Measurements from ENCODE around the gene MR1. TPM values are rescaled to one million over a fixed set of nuclear protein-coding genes. Genes with fewer than 3 reads are reported as not detected.

Gene MR1
- total RNA-seq, 6 experiments from 2014 or later, result 5.6 to 11.6 (median 6.6) TPM

DNA sequence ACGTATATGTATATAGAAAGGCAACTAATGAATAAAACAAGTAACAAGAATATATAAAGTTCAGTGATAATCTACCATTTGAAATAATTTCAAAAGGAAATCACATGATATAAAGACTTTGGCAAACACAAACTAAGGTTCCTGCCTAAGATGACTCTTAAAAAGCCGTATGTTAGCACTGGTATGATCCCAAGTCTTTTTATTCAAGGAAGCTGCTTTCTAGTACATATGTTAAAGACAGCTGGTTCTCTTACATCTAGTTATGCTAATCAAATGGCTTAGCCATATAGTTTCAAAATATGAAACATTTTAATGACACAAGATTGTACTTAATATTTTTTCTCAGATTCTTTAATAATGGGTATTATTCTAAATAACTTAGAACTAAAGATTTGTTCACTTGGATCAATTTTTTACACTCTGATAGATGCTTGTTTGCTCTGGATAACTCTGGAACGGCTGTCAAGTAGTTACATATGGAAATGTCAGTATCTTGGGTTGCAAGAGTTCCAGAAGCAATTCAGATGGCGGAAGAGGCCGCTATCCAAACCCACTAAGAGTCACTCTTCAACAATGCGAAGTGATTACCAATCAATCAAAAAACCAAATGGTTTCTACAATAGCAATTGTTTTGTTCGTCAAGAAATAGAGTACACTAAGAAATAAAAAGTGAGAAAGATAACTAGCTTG is 32.5 kb upstream of the MR1 start:
- TF ChIP-seq POLR2A (IDR thresholded peaks at IDR 0.05), result no peak
- TF ChIP-seq, protein P1, sequence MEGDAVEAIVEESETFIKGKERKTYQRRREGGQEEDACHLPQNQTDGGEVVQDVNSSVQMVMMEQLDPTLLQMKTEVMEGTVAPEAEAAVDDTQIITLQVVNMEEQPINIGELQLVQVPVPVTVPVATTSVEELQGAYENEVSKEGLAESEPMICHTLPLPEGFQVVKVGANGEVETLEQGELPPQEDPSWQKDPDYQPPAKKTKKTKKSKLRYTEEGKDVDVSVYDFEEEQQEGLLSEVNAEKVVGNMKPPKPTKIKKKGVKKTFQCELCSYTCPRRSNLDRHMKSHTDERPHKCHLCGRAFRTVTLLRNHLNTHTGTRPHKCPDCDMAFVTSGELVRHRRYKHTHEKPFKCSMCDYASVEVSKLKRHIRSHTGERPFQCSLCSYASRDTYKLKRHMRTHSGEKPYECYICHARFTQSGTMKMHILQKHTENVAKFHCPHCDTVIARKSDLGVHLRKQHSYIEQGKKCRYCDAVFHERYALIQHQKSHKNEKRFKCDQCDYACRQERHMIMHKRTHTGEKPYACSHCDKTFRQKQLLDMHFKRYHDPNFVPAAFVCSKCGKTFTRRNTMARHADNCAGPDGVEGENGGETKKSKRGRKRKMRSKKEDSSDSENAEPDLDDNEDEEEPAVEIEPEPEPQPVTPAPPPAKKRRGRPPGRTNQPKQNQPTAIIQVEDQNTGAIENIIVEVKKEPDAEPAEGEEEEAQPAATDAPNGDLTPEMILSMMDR (IDR thresholded peaks at IDR 0.05), result no peak
- H3K4me1 ChIP-seq, result no peaks in the 10 kb centered on the region
- peaks cover 0 to 13% (median 3%) of the 10 kb centered on the region in 4 donors for H3K36me3 ChIP-seq
- H3K27me3 ChIP-seq, result no peaks in the 10 kb centered on the region
- no peaks in the 10 kb centered on the region for H3K9me3 ChIP-seq
- 92% methylated on average over 7 of the region's 7 CpGs for WGBS (ENCODE audit: insufficient coverage, low coverage, low lambda C conversion rate, missing lambda C conversion rate)
- ATAC-seq (no peak), DNase-seq (no peak)
- no peak overlapping the region for H3K4me3 ChIP-seq
- H3K27ac ChIP-seq, result no peak overlapping the region
- intact Hi-C loops (cut with DNase I), result no loop called here

DNA sequence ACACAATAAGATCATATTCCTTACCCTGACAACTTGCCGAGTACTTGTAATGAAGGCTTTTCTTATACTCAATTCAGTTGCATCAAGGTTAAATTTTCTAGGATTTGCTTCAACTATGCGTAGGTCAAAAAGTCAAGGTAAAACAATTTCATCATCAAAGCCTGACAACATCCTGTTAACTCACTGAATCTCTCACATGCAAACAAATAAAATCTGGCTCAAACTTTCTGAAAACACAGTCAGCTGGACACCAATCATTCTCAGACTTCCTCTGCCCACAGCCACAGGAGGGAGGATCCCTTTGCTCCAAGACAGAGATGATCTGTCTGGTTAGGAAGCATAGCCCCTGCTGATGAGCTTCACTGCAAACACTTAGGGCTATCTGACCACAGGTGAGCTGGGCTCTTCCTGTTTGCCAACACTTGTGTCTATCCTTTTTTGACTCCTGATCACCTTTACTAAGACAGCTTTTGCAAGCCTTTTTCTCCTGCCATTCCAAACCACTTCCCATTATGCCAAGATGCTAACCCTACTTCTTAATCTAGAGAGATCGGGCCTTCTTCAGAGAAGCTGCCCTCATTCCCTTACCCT is 31.1 kb upstream of the MR1 start:
- DNase-seq (no peak), ATAC-seq (peak in 3 of 4 donors; percentile 28 to 74 (median 59))
- intact Hi-C loops (cut with DNase I), result no loop called here
- no peaks in the 10 kb centered on the region for H3K27me3 ChIP-seq
- WGBS (ENCODE audit: insufficient coverage, low coverage, low lambda C conversion rate, missing lambda C conversion rate), result 62% methylated on average over 3 of the region's 3 CpGs
- H3K4me3 ChIP-seq, result no peak overlapping the region
- TF ChIP-seq, protein P1 (IDR thresholded peaks at IDR 0.05), result no peak
- no peak overlapping the region for H3K27ac ChIP-seq
- no peaks in the 10 kb centered on the region for H3K4me1 ChIP-seq
- no peaks in the 10 kb centered on the region for H3K9me3 ChIP-seq
- peaks cover 0 to 13% (median 3%) of the 10 kb centered on the region in 4 donors for H3K36me3 ChIP-seq

DNA sequence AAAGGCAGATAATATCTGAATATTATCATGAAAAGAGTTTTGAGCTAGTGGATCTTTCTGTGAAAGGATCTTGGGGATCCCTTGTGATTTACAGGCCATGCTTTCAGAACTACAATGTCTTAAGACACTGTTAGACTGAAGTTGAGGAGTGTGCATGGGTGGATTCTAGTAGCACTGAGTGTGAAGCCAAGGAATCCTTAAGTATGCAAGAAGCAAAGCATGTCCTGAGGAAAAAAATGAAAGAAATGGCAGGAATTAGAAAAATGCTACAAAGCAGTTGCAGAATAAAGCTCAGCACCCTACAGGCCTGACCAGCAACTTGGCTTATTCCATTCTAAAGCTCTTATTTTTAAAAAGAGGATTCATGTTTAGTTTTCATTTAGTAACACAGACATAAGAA is 23.0 kb upstream of the MR1 start:
- H3K27me3 ChIP-seq, result no peaks in the 10 kb centered on the region
- H3K4me3 ChIP-seq, result no peak overlapping the region
- no peaks in the 10 kb centered on the region for H3K36me3 ChIP-seq
- H3K9me3 ChIP-seq, result no peaks in the 10 kb centered on the region
- ATAC-seq (no peak), DNase-seq (no peak)
- H3K4me1 ChIP-seq, result no peaks in the 10 kb centered on the region
- TF ChIP-seq, protein P1 (IDR thresholded peaks at IDR 0.05), result no peak
- TF ChIP-seq POLR2A (IDR thresholded peaks at IDR 0.05), result no peak
- no peak overlapping the region for H3K27ac ChIP-seq
- intact Hi-C loops (cut with DNase I), result no loop called here

DNA sequence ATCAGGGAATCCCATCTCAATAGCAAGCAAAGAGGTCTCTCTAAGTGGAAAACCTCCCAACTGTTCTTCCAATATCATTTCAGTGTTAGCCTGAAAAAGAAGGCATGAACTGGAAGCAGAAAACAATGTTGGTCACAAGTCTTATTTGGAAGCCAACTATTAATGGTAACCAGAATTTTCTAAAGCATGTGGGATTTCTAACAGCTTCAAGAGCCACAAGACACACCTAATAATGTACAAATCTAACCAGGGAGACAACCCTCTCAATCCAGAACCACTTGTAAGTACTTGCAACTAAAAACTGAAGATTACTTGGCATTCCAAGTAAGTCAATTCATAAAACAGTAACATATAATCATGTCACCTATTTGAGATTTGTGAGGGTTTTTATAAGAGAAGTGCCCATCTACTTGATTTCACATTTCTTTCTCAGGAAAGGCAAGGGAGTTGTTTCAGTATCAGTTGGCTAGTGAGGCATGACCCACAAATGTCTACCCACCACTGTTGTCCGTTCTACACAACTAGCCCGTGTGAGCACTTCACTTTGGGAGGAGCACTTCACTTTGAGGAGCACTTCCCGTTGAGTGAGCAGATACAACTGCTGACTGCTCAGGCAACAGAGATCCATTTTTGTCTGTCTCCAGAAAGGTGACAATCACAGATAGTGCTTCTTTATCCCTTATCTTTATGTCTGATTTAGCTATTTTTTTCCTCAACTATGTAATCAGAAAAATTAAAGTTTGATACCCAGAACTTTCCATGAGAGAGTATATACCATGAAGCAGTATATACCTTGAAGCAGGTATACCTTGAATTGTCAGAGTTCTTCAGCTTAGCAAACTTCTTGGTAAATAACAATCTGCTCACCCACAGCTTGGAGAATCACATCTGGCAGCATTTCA is 22.2 kb upstream of the MR1 start:
- no peak for TF ChIP-seq POLR2A (IDR thresholded peaks at IDR 0.05)
- TF ChIP-seq, protein P1 (IDR thresholded peaks at IDR 0.05), result no peak
- Histone ChIP-seq H3K36me3 (no peaks in the 10 kb centered on the region), H3K4me3 (no peak overlapping the region), H3K4me1 (no peaks in the 10 kb centered on the region), H3K27ac (no peak overlapping the region), H3K27me3 (no peaks in the 10 kb centered on the region), H3K9me3 (no peaks in the 10 kb centered on the region)
- 87% methylated on average over 3 of the region's 3 CpGs for WGBS (ENCODE audit: insufficient coverage, low coverage, low lambda C conversion rate, missing lambda C conversion rate)
- intact Hi-C loops (cut with DNase I), result no loop called here
- ATAC-seq (no peak), DNase-seq (no peak)
